ENCODE data around the gene PPM1F. TPM values are rescaled to one million over a fixed set of nuclear protein-coding genes. Genes with fewer than 3 reads are reported as not detected.

Gene PPM1F
- total RNA-seq, 1 experiment from 2014 or later: 19.0 TPM

GRCh38 chr22:21961886-21962654 lies 9.4 kb upstream of the PPM1F start:
- H3K27ac Mint-ChIP-seq (ENCODE audit: unreplicated experiment): peak overlapping the region; percentile 44
- CTCF ChIA-PET: interaction anchor here (1.2 kb wide), 1 partner anchor 10 kb away, joined by 4 read pairs; the partner anchor contains the start of gene PPM1F
- peaks cover 44% of the 10 kb centered on the region for H3K36me3 Mint-ChIP-seq (ENCODE audit: insufficient read depth, unreplicated experiment)

GRCh38 chr22:21961127-21961867 lies 8.6 kb upstream of the PPM1F start:
- TF ChIP-seq CTCF (IDR thresholded peaks at IDR 0.05; ENCODE audit: unreplicated experiment): no peak
- Mint-ChIP-seq H3K9me3 (ENCODE audit: low read depth, unreplicated experiment) (no peaks in the 10 kb centered on the region), H3K36me3 (ENCODE audit: insufficient read depth, unreplicated experiment) (peaks cover 42% of the 10 kb centered on the region), H3K4me1 (ENCODE audit: low read depth, unreplicated experiment) (peaks cover 9% of the 10 kb centered on the region), H3K4me3 (ENCODE audit: low read depth, unreplicated experiment) (no peak overlapping the region), H3K27me3 (ENCODE audit: unreplicated experiment) (no peaks in the 10 kb centered on the region), H3K27ac (ENCODE audit: unreplicated experiment) (peak overlapping the region; percentile 44)
- no peak for DNase-seq
- CTCF ChIA-PET: interaction anchor here (1.2 kb wide), 1 partner anchor 9 kb away, joined by 4 read pairs; the partner anchor contains the start of gene PPM1F
- intact Hi-C loops (cut with micrococcal nuclease; ENCODE audit: unreplicated experiment): no loop called here
- no TSS peak for BruUV-seq (replicated peaks)

More at GRCh38 chr22:21961886-21962654, 9.4 kb upstream of the PPM1F start:
- intact Hi-C loops (cut with micrococcal nuclease; ENCODE audit: unreplicated experiment): no loop called here
- TF ChIP-seq CTCF (IDR thresholded peaks at IDR 0.05; ENCODE audit: unreplicated experiment): no peak
- BruUV-seq (replicated peaks): no TSS peak
- Mint-ChIP-seq H3K4me1 (ENCODE audit: low read depth, unreplicated experiment) (peaks cover 9% of the 10 kb centered on the region), H3K9me3 (ENCODE audit: low read depth, unreplicated experiment) (no peaks in the 10 kb centered on the region), H3K4me3 (ENCODE audit: low read depth, unreplicated experiment) (no peak overlapping the region), H3K27me3 (ENCODE audit: unreplicated experiment) (no peaks in the 10 kb centered on the region)
- peak; percentile 53 for DNase-seq

GRCh38 chr22:21960200-21961126 lies 7.8 kb upstream of the PPM1F start:
- H3K4me3 Mint-ChIP-seq (ENCODE audit: low read depth, unreplicated experiment): no peak overlapping the region
- intact Hi-C loops (cut with micrococcal nuclease; ENCODE audit: unreplicated experiment): no loop called here
- no peaks in the 10 kb centered on the region for H3K9me3 Mint-ChIP-seq (ENCODE audit: low read depth, unreplicated experiment)
- H3K27me3 Mint-ChIP-seq (ENCODE audit: unreplicated experiment): no peaks in the 10 kb centered on the region
- H3K36me3 Mint-ChIP-seq (ENCODE audit: insufficient read depth, unreplicated experiment): peaks cover 42% of the 10 kb centered on the region
- BruUV-seq (replicated peaks): no TSS peak
- DNase-seq: no peak
- CTCF ChIA-PET: no interaction called here
- H3K4me1 Mint-ChIP-seq (ENCODE audit: low read depth, unreplicated experiment): peaks cover 9% of the 10 kb centered on the region
- TF ChIP-seq CTCF (IDR thresholded peaks at IDR 0.05; ENCODE audit: unreplicated experiment): no peak
- H3K27ac Mint-ChIP-seq (ENCODE audit: unreplicated experiment): no peak overlapping the region

All from Calu3 (cell line).